H1 (cell line): ENCODE measurements around the gene VMP1. TPM values are rescaled to one million over a fixed set of nuclear protein-coding genes. Genes with fewer than 3 reads are reported as not detected.

Experiments
- NRF1 ChIP-seq: IDR thresholded peaks from 2 replicates; pipeline ENCODE4 v1.6.1; 2011; ENCODE audit warnings: mild to moderate bottlenecking, low read depth, low read length, improper control_type of control experiment
- PHF8 ChIP-seq: fragments of 200-600 bp; sonication (generic); conservative IDR thresholded peaks from 2 replicates; pipeline ENCODE4 v1.7.1; 2012; ENCODE audit warnings: low read depth, mild to moderate bottlenecking, inconsistent platforms, low read length, moderate library complexity
- POU5F1 ChIP-seq: IDR thresholded peaks from 2 replicates; pipeline ENCODE4 v1.6.1; 2011; ENCODE audit warnings: low read depth, mild to moderate bottlenecking, low read length, moderate library complexity
- polyA plus RNA-seq, 7 experiments: library from polyadenylated mRNA; depleted of rRNA in 3 of 7; stranded (reverse) in 5 of 7; unstranded in 2 of 7; fragments of >200 nt in 5 of 7; fragments of 200-250 nt in 2 of 7; gene quantifications; 1 replicate in 5 of 7; 2 replicates in 1 of 7; 4 replicates in 1 of 7; pipeline versions ENCODE4 v1.2.1 to v1.2.3, GENCODE V29; 2011 to 2013; ENCODE audit warnings: missing spikeins in 2 of 7, mixed read lengths in 2 of 7
- total RNA-seq: library from RNA; stranded (reverse); fragmentation: NEBNext Ultra II Directional; extraction: Animal tissue kit (Norgen Biotek cat#: 25700); gene quantifications from 2 replicates; pipeline ENCODE4 v1.2.1, GENCODE V29; 2021

VMP1 gene
- total and polyA plus RNA-seq, 2 of the 8 experiments (the other 6 are each of a cell fraction or from before 2014, with no cell fraction given), result 45.0 to 92.7 TPM

DNA sequence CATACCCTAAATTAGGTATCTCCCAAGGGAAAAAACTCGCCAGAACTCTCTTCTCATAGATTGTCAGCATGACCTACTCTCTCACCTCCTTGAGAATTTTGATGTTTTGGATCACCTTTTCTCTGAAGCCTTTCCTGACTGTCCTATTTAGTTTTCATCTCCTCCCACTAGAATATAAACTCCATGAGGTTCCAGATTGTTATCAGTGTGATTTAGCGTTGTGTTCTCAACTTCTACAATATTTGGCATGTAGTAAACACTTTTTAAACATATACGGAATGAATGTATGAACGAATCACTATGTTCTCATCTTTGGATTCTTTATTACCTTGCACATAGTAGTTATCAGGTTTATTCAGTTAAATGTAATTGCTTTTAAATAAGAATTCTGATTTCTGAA, 88.7 kb downstream of the VMP1 start (continued):
- no peak for TF ChIP-seq POU5F1
- TF ChIP-seq PHF8, result no peak
- TF ChIP-seq NRF1, result no peak
- TF ChIP-seq, all 59 proteins: peak for 0
